Transverse colon (tissue), 4 donors: ENCODE data around the gene ARPC1B. TPM values are rescaled to one million over a fixed set of nuclear protein-coding genes. Genes with fewer than 3 reads are reported as not detected.
A peak's percentile ranks its signal among the peaks of the same experiment; 100 is the strongest.

ENCODE experiments used
- DNase-seq: peaks from one replicate; pipeline ENCODE4 v3.0.0-alpha.2; 2019
- H3K27ac ChIP-seq, 4 donors: fragments of 200-600 bp; sonication (generic); 2 replicates each; pipeline ENCODE4 v1.5.1; 2016 to 2018; ENCODE audit warnings: inconsistent platforms in 4 of 4
- H3K27me3 ChIP-seq: fragments of 200-600 bp; sonication (generic); 2 replicates; pipeline ENCODE4 v1.5.1; 2017; ENCODE audit warnings: inconsistent platforms
- H3K36me3 ChIP-seq, 4 donors: fragments of 200-600 bp; sonication (generic); 2 replicates each; pipeline ENCODE4 v1.5.1; 2017 to 2019; ENCODE audit warnings: inconsistent platforms in 4 of 4
- H3K4me1 ChIP-seq, 4 donors: fragments of 200-600 bp; sonication (generic); 2 replicates each; pipeline ENCODE4 v1.5.1; 2017 to 2020; ENCODE audit warnings: inconsistent platforms in 4 of 4
- H3K4me3 ChIP-seq, 4 donors: fragments of 200-600 bp; sonication (generic); 1 replicate in 1 of 4; 2 replicates in 3 of 4; pipeline versions ENCODE4 v1.5.1 to v1.6.1; 2017 to 2019; ENCODE audit warnings: inconsistent platforms in 4 of 4
- H3K9me3 ChIP-seq, 2 donors: fragments of 200-600 bp; sonication (generic); 2 replicates each; pipeline ENCODE4 v1.5.1; 2017 to 2019; ENCODE audit warnings: inconsistent platforms in 2 of 2
- CTCF ChIP-seq, 5 experiments: fragments of 200-600 bp in 3 of 5; fragments of 450-650 bp in 2 of 5; sonication (generic) in 3 of 5; IDR thresholded peaks; 1 replicate in 2 of 5; 2 replicates in 3 of 5; pipeline ENCODE4 v1.5.1; 2016 to 2017; ENCODE audit warnings: antibody characterized with exemption in 5 of 5, inconsistent platforms in 3 of 5, mild to moderate bottlenecking in 2 of 5, moderate library complexity in 1 of 5
- EP300 ChIP-seq: sonication (generic); formaldehyde crosslinking; IDR thresholded peaks from one replicate; pipeline ENCODE4 v1.6.1; 2017; ENCODE audit warnings: antibody characterized with exemption, low read depth
- POLR2A ChIP-seq: fragments of 450-650 bp; IDR thresholded peaks from one replicate; pipeline ENCODE4 v1.6.1; 2016; ENCODE audit warnings: antibody characterized with exemption, mild to moderate bottlenecking, moderate library complexity
- POLR2AphosphoS5 ChIP-seq, 3 donors: sonication (generic); formaldehyde crosslinking; IDR thresholded peaks; one replicate each; pipeline ENCODE4 v1.6.1; 2016; ENCODE audit warnings: antibody characterized with exemption in 3 of 3
- WGBS, 2 donors: methylation state at CpG; one replicate each; pipeline ENCODE4 v1.1.5; 2018; ENCODE audit warnings: low coverage in 1 of 2; 5-methylcytosine and 5-hydroxymethylcytosine counted together
- in situ Hi-C, 4 donors: fragments of 200-750 bp; cut with MboI; loops; one replicate each; pipeline versions ENCODE4 v1.15.0 to v1.15.1; 2017; ENCODE audit warnings: low sequenced_read_pairs in 3 of 4, low pct_ligation_motif_present in 1 of 4, low pct_unique_long_range_greater_than_20kb in 1 of 4
- intact Hi-C: fragments of 100-400 bp; cut with DNase I; formaldehyde crosslinking; loops from one replicate; pipeline ENCODE4 v1.15.1; 2023; ENCODE audit warnings: low total_unique reads
- total RNA-seq, 4 donors: library from RNA; depleted of rRNA; stranded (reverse); fragments of >200 nt; gene quantifications; one replicate each; pipeline ENCODE4 v1.1.0, GENCODE V29; 2016

Gene ARPC1B
- total RNA-seq, 4 donors from 2014 or later: 138 to 346 (median 186) TPM

GRCh38 chr7:99419323-99420021 is 44.9 kb downstream of the ARPC1B start:
- peaks cover 0 to 61% (median 30%) of the 10 kb centered on the region in 4 donors for H3K36me3 ChIP-seq

GRCh38 chr7:99420213-99420612 is 45.7 kb downstream of the ARPC1B start:
- WGBS, 2 donors: 92% methylated on average over 5 of the region's 5 CpGs; no CpG with 5 or more reads in 1 of the 2 donors
- no peaks in the 10 kb centered on the region for H3K9me3 ChIP-seq

More at GRCh38 chr7:99419323-99420021, 44.9 kb downstream of the ARPC1B start:
- Histone ChIP-seq H3K27ac (no peak overlapping the region), H3K4me1 (no peaks in the 10 kb centered on the region), H3K27me3 (no peaks in the 10 kb centered on the region), H3K4me3 (no peak overlapping the region), H3K9me3 (no peaks in the 10 kb centered on the region)
- in situ Hi-C loops (loop anchor here in 1 of 4 donors (10.0 kb wide), 1 partner anchor 55 kb away; no protein-coding TSS in a partner anchor), intact Hi-C loops (no loop called here)
- WGBS, 2 donors: 92 to 100% methylated on average over 4 to 29 of the region's 29 CpGs
- TF ChIP-seq POLR2A (no peak), EP300 (no peak), POLR2AphosphoS5 (IDR thresholded peaks at IDR 0.05) (no peak), CTCF (IDR thresholded peaks at IDR 0.05) (no peak)
- no peak for DNase-seq

GRCh38 chr7:99420986-99421385 is 46.5 kb downstream of the ARPC1B start:
- Histone ChIP-seq H3K27ac (no peak overlapping the region), H3K9me3 (no peaks in the 10 kb centered on the region), H3K27me3 (no peaks in the 10 kb centered on the region), H3K36me3 (peaks cover 0 to 54% (median 25%) of the 10 kb centered on the region in 4 donors), H3K4me3 (no peak overlapping the region), H3K4me1 (no peaks in the 10 kb centered on the region)
- DNase-seq: no peak
- in situ Hi-C loops (no loop called here), intact Hi-C loops (no loop called here)
- WGBS, 2 donors: 87 to 93% methylated on average over 3 to 7 of the region's 7 CpGs
- TF ChIP-seq POLR2A (no peak), POLR2AphosphoS5 (IDR thresholded peaks at IDR 0.05) (no peak), CTCF (IDR thresholded peaks at IDR 0.05) (no peak), EP300 (no peak)

More at GRCh38 chr7:99420213-99420612, 45.7 kb downstream of the ARPC1B start:
- Histone ChIP-seq H3K36me3 (peaks cover 0 to 59% (median 27%) of the 10 kb centered on the region in 4 donors), H3K27ac (no peak overlapping the region), H3K4me3 (no peak overlapping the region), H3K27me3 (no peaks in the 10 kb centered on the region), H3K4me1 (no peaks in the 10 kb centered on the region)
- in situ Hi-C loops: no loop called here
- intact Hi-C loops: no loop called here
- TF ChIP-seq CTCF (IDR thresholded peaks at IDR 0.05) (no peak), EP300 (no peak), POLR2A (no peak), POLR2AphosphoS5 (IDR thresholded peaks at IDR 0.05) (no peak)
- DNase-seq: no peak

- WGBS, 2 donors: 92 to 100% methylated on average over 2 to 11 of the region's 11 CpGs
- Histone ChIP-seq H3K27ac (peak overlapping the region in 1 of 4 donors; percentile 9), H3K9me3 (no peaks in the 10 kb centered on the region), H3K4me3 (no peak overlapping the region), H3K36me3 (peaks cover 0 to 42% (median 19%) of the 10 kb centered on the region in 4 donors), H3K4me1 (no peaks in the 10 kb centered on the region), H3K27me3 (no peaks in the 10 kb centered on the region)
- intact Hi-C loops: no loop called here
- DNase-seq: no peak
- in situ Hi-C loops: no loop called here
- TF ChIP-seq POLR2A: no peak
These were observed 47.7 kb downstream of the ARPC1B start for GRCh38 chr7:99422186-99422585.
